ENCODE data around the gene LTO1.

The LTO1 gene

GRCh38 chr11:69658626-69659450 is 16.3 kb downstream of the LTO1 start:
- no peak for DNase-seq (ENCODE audit: low spot score)

- peak; percentile 54 for DNase-seq (ENCODE audit: low spot score)
Observed at GRCh38 chr11:69657911-69658625, 17.1 kb downstream of the LTO1 start.

GRCh38 chr11:69657456-69657910 is 17.7 kb downstream of the LTO1 start:
- no peak for DNase-seq (ENCODE audit: low spot score)

DNA sequence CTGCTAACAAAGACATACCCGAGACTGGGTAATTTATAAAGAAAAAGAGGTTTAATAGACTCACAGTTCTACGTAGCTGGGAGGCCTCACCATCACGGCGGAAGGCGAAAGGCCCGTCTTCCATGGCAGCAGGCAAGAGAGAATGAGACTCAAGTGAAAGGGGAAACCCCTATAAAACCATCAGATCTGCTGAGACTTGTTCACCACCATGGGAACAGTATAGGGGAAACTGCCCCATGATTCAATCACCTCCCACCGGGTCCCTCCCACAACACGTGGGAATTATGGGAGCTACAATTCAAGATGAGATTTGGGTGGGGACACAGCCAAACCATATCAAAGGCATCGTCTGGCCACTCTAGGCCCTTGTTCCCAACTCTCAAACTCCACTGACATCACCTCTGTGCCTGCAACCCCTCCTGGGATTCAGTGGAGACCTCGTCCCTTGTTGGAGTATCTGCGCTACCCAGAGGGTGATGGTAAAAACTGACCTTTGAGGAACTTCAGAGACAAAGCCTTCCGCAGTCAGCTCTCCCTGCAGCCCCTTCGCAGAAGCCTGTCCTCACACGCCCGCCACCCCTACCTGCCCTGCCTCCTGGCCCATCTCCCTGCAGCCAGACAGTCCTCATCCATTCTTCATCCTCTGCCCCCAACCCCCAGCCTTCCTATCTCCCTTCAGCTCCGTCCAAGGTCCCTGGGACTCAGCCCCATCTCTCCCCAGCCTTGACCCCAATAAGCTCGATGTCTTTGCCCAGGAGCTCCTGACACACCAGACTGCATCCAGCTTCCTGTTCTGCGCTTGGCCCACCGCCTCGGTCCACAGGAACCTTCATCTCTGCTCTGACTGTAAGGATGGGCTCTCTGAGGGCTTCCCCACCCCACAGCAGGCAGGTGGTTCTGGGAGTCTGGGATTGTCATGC is 18.4 kb downstream of the LTO1 start:
- peak; percentile 15 for DNase-seq (ENCODE audit: low spot score)

GRCh38 chr11:69655479-69656428 is 19.4 kb downstream of the LTO1 start:
- no peak for DNase-seq (ENCODE audit: low spot score)

GRCh38 chr11:69654660-69655478 is 20.3 kb downstream of the LTO1 start:
- peak; percentile 73 for DNase-seq (ENCODE audit: low spot score)

GRCh38 chr11:69654001-69654659 is 21.0 kb downstream of the LTO1 start:
- DNase-seq (ENCODE audit: low spot score) = peak; percentile 20

DNA sequence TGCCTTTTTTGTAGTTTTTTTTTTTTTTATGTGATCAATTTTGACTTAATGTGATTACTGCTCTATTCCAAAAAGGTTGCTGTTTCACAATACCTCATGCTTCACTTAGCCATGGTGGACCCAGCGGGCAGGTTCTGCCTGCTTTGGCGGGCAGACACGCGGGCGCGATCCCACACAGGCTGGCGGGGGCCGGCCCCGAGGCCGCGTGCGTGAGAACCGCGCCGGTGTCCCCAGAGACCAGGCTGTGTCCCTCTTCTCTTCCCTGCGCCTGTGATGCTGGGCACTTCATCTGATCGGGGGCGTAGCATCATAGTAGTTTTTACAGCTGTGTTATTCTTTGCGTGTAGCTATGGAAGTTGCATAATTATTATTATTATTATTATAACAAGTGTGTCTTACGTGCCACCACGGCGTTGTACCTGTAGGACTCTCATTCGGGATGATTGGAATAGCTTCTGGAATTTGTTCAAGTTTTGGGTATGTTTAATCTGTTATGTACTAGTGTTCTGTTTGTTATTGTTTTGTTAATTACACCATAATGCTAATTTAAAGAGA is 21.7 kb downstream of the LTO1 start:
- peak; percentile 18 for DNase-seq (ENCODE audit: low spot score)

DNA sequence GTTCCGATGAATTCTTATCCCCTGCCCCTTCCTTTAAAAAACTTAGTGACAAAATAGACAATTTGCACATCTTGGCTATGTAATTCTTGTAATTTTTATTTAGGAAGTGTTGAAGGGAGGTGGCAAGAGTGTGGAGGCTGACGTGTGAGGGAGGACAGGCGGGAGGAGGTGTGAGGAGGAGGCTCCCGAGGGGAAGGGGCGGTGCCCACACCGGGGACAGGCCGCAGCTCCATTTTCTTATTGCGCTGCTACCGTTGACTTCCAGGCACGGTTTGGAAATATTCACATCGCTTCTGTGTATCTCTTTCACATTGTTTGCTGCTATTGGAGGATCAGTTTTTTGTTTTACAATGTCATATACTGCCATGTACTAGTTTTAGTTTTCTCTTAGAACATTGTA is 22.2 kb downstream of the LTO1 start:
- peak; percentile 51 for DNase-seq (ENCODE audit: low spot score)

GRCh38 chr11:69651834-69652620 is 23.1 kb downstream of the LTO1 start:
- DNase-seq (ENCODE audit: low spot score) = no peak

GRCh38 chr11:69650832-69651344 is 24.3 kb downstream of the LTO1 start:
- peak; percentile 23 for DNase-seq (ENCODE audit: low spot score)

DNA sequence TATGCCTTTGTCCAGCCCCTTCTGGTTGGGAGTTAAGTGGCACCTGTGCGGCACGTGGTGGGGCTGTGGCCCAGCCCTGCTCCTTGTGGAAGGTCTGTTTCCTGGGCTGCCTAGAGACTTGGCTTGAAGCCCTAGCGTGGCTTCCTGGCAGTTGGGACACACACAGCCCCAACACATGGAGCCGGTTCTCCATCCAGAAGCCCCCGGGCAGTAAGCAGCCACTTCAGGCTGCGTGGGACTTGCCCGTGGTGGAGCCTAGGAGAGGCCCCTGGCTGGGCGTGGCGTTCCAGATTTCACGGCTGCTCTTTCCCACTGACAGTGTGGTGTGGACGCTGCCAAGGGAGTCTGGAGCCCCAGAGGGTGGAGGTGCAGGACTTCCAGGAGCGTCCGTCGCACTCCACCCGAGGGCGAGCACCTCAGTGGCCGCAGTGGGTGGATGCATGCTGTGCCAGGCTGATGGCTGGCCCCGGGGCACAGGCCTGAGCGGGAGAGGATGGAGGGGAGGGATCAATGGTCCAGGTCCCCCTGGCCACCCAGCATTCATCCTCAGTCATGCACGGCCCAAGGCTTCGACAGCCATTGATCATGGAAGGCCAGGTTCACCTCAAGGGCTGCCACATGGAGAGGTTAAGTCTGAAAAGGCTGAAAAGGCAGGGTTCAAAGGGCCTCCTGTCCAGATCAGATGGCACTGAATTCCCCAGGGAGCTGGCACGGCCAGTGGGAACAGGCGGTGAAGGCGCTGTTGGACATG is 24.9 kb downstream of the LTO1 start:
- DNase-seq (ENCODE audit: low spot score) = peak; percentile 23

DNA sequence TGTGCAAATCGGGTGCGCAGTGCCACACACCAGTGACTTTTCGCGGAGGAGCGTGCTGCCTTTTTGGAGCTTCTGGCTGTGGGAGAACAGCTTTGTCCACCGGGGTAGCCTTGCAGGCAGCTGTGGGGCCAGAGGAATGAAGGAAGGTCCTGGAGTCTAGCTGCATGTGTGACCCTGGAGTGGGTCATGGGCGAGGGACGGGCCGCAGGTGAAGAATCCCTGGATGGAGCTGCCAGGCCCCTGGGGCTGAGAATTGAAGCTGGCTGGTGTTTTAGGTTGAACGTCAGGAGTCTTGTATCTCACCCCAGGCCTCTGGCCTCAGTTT is 25.6 kb downstream of the LTO1 start:
- DNase-seq (ENCODE audit: low spot score) = no peak

DNA sequence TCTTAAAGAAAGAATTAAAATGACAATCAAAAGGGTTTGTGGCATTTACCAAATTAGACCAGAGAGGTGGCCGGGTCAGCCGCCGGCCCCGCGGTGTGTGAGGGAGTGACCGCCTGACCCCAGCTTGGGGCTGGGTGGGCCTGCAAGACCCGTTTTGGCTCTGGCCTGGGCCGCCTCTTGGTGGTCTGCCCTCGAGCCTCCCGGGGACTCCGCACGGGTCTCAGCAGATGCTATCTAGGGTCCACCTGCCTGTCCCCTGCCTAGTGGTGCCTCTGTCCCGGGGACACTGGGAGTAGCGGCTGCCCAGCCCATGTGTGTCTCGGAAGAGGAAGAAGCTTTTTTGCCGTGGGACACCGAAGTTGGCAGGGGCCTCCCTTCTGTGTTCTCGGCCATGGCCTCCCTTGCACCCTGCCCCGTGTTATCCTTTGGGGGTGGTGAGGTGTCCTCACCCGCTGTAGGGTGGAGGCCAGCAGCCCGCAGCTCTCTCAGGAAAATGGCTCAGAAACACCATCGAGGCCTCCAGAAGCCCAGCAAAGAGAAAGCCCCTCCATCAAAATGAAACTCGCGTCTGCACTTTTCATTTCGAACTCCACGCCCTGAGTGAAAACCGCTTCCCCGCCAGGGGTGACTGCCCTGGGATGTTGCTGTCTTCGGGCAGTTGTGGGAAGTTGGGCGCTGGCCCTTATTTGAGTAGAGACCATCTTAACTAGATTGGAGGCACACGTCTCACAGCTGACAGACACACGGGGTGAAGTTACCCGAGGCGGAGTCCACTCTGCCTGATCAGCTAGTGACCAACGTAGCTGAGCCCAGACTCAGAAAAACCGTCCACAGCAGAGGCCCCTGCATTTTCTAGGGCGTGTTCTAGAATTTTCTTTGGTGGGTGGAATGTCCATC is 26.2 kb downstream of the LTO1 start:
- DNase-seq (ENCODE audit: low spot score) = peak; percentile 35

DNA sequence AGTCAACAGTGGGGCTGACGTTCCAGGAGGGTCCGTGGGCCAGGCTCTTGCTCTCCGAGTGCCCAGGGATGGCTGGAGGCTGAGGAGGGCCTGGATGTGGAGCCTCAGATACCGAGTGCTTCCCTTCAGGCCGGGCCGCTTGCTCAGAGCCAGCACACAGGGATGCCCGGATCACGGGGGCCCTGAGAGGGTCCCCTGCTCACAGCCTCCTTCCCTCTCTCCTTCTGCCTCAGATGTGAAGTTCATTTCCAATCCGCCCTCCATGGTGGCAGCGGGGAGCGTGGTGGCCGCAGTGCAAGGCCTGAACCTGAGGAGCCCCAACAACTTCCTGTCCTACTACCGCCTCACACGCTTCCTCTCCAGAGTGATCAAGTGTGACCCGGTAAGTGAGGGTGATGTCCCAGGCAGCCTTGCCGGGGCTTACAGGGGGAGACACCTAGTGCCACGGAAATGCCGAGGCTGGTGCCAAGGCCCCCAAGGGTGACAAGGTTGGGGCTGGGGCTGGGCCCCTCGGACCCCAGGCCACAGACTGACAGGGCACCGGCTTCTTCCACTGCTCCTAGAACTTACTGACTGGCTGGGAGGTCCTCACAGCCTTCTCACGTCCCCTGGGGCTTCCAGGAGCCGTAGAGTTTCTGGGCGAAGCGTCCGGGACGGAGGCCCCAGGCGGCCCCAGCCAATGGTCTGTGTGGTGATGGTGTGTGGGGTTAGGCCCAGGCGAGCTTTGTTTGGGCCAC is 27.2 kb downstream of the LTO1 start:
- peak; percentile 29 for DNase-seq (ENCODE audit: low spot score)

- DNase-seq (ENCODE audit: low spot score) = peak; percentile 29
Observed at GRCh38 chr11:69647390-69647748, 27.8 kb downstream of the LTO1 start.
